ENCODE data around the gene PBRM1. TPM values are rescaled to one million over a fixed set of nuclear protein-coding genes. Genes with fewer than 3 reads are reported as not detected.

PBRM1 gene
- total RNA-seq, 1 experiment from 2014 or later: 40.0 TPM

- no peak overlapping the region for H3K4me3 ChIP-seq (replicated peaks in 1 of 2; ENCODE audit: low read depth in 1 of 2, low read length in 2 of 2)
- peaks cover 2 to 15% of the 10 kb centered on the region in 2 experiments; a peak in 2 of 4 replicates for H3K4me1 ChIP-seq (ENCODE audit: control insufficient read depth in 1 of 2, insufficient read depth in 2 of 2, low read length in 2 of 2)
- no peaks in the 10 kb centered on the region for H3K9me3 ChIP-seq (ENCODE audit: control insufficient read depth in 1 of 2, insufficient read depth in 1 of 2, low read depth in 1 of 2, low read length in 2 of 2)
- H3K27ac ChIP-seq (ENCODE audit: low read depth, low read length): no peak overlapping the region
- H2AFZ ChIP-seq (ENCODE audit: low read depth, low read length, poor library complexity, severe bottlenecking): no peak overlapping the region
- ChIA-PET CTCF (no interaction called here), POLR2A (interaction anchor here (1.7 kb wide), 1 partner anchor 38 kb away, joined by 4 read pairs; the partner anchor contains the start of gene UQCC5), RAD21 (ENCODE audit: low non-redundant PET in 1 of 2, low total read pairs in 2 of 2, uncharacterized antibody in 2 of 2, unreplicated experiment in 2 of 2) (no interaction called here)
- no peaks in the 10 kb centered on the region for H4K20me1 ChIP-seq (ENCODE audit: insufficient read depth)
- no peak overlapping the region for H3K4me2 ChIP-seq (ENCODE audit: low read length)
- no peak for ATAC-seq
- H3K36me3 ChIP-seq (ENCODE audit: control insufficient read depth in 1 of 2, insufficient read depth in 2 of 2, low read length in 2 of 2): peaks cover 5 to 14% of the 10 kb centered on the region in 2 experiments; a peak in 2 of 4 replicates
- H3K9me2 ChIP-seq (ENCODE audit: insufficient read depth): no peaks in the 10 kb centered on the region
- no peak for DNase-seq (ENCODE audit: low read depth, low spot score)
- no TSS peak for BruUV-seq (replicated peaks)
- no peaks in the 10 kb centered on the region for H3K27me3 ChIP-seq (ENCODE audit: insufficient read depth, low read length)
- H3K9ac ChIP-seq (ENCODE audit: low read length): no peak overlapping the region
- H3K79me2 ChIP-seq (ENCODE audit: insufficient read depth, low read length): no peaks in the 10 kb centered on the region
- intact Hi-C loops (cut with micrococcal nuclease): no loop called here
- TF ChIP-seq JUND (IDR thresholded peaks at IDR 0.05) (no peak), CTCF (IDR thresholded peaks at IDR 0.05 in 2 of 3, conservative IDR thresholded peaks at IDR 0.05 in 1 of 3; ENCODE audit: borderline replicate concordance in 1 of 3, insufficient read depth in 1 of 3, low read depth in 2 of 3, low read length in 2 of 3) (no peak), RAD21 (IDR thresholded peaks at IDR 0.05; ENCODE audit: low read depth) (no peak), ZBTB33 (IDR thresholded peaks at IDR 0.05; ENCODE audit: extremely low read depth, insufficient replicate concordance, low read length) (no peak), EZH2 (IDR thresholded peaks at IDR 0.05) (no peak), CEBPB (IDR thresholded peaks at IDR 0.05; ENCODE audit: low read depth) (no peak), MAX (IDR thresholded peaks at IDR 0.05) (no peak), TCF7L2 (IDR thresholded peaks at IDR 0.05; ENCODE audit: borderline replicate concordance, extremely low read depth, insufficient read depth, insufficient read length) (no peak), SRF (IDR thresholded peaks at IDR 0.05; ENCODE audit: low read depth) (no peak), POLR2A (IDR thresholded peaks at IDR 0.05; ENCODE audit: borderline replicate concordance, extremely low read depth, insufficient read depth, insufficient read length) (no peak), YY1 (IDR thresholded peaks at IDR 0.05; ENCODE audit: extremely low read depth, insufficient replicate concordance, low read depth, low read length) (no peak), ATF3 (IDR thresholded peaks at IDR 0.05) (no peak), SIN3A (IDR thresholded peaks at IDR 0.05; ENCODE audit: low read depth) (no peak), REST (IDR thresholded peaks at IDR 0.05; ENCODE audit: low read depth) (no peak), ZNF274 (IDR thresholded peaks at IDR 0.05; ENCODE audit: low read depth, low read length) (no peak), SP1 (IDR thresholded peaks at IDR 0.05; ENCODE audit: low read depth) (no peak), POLR2AphosphoS5 (IDR thresholded peaks at IDR 0.05; ENCODE audit: low read depth, low read length) (no peak), ELF1 (IDR thresholded peaks at IDR 0.05; ENCODE audit: borderline replicate concordance, low read depth) (no peak), EGR1 (IDR thresholded peaks at IDR 0.05; ENCODE audit: low read depth) (no peak)
Observed at GRCh38 chr3:52574056-52574965, 111.4 kb downstream of the PBRM1 start.

Measured in HCT116 (cell line).